HG02759 (cell line): ENCODE measurements around the gene ZSWIM4.
"Not testable (repeated sequence)": the region's sequence is repeated elsewhere in the genome, so short reads cannot be mapped to it uniquely, and the experiment has no call there.

Experiments
- ATAC-seq: cut with Tn5 transposase; IDR thresholded peaks from one replicate; pipeline ENCODE4 v1.9.1; 2021; ENCODE audit warnings: mild to moderate bottlenecking, moderate library complexity; ENCODE audit not compliant: unreplicated experiment

The ZSWIM4 gene

GRCh38 chr19:13847407-13848339, 52.4 kb downstream of the ZSWIM4 start:
- no peak for ATAC-seq

- ATAC-seq: no peak
Observed at GRCh38 chr19:13848340-13848677, 53.1 kb downstream of the ZSWIM4 start.

GRCh38 chr19:13848798-13849676, 53.8 kb downstream of the ZSWIM4 start:
- no peak for ATAC-seq

GRCh38 chr19:13849991-13850909, 55.0 kb downstream of the ZSWIM4 start:
- ATAC-seq: no peak

GRCh38 chr19:13850910-13851733, 55.9 kb downstream of the ZSWIM4 start:
- no peak for ATAC-seq

- not testable (repeated sequence) for ATAC-seq
Observed at GRCh38 chr19:13851734-13852114, 56.5 kb downstream of the ZSWIM4 start.

GRCh38 chr19:13852171-13852707, 57.0 kb downstream of the ZSWIM4 start:
- ATAC-seq: not testable (repeated sequence)

- ATAC-seq: no peak
Observed at GRCh38 chr19:13856497-13856896, 61.3 kb downstream of the ZSWIM4 start.

GRCh38 chr19:13859361-13859880, 64.2 kb downstream of the ZSWIM4 start:
- ATAC-seq: no peak

GRCh38 chr19:13860679-13861391, 65.6 kb downstream of the ZSWIM4 start:
- no peak for ATAC-seq

GRCh38 chr19:13861392-13861713, 66.1 kb downstream of the ZSWIM4 start:
- peak; percentile 35 for ATAC-seq

GRCh38 chr19:13861714-13862531, 66.7 kb downstream of the ZSWIM4 start:
- ATAC-seq: peak; percentile 75

GRCh38 chr19:13864046-13864666, 68.9 kb downstream of the ZSWIM4 start:
- ATAC-seq: no peak

GRCh38 chr19:13864667-13865570, 69.7 kb downstream of the ZSWIM4 start:
- ATAC-seq: no peak

GRCh38 chr19:13865571-13866462, 70.6 kb downstream of the ZSWIM4 start:
- ATAC-seq: no peak
